HL-60 (cell line): ENCODE data around the gene FSIP1.

Experiments used
- DNase-seq, 2 experiments: peaks; one replicate each; pipeline ENCODE4 v3.0.0-alpha.2; 2010 to 2020; ENCODE audit warnings: low read depth in 1 of 2, low spot score in 1 of 2
- H3K27ac ChIP-seq: fragments of 250-450 bp; sonication (Bioruptor Pico); replicated peaks from 2 replicates; pipeline ENCODE4 v1.5.1; 2020; ENCODE audit warnings: mild to moderate bottlenecking, moderate library complexity
- H3K27me3 ChIP-seq: fragments of 250-450 bp; sonication (Bioruptor Pico); 2 replicates; pipeline ENCODE4 v1.5.1; 2021; ENCODE audit warnings: mild to moderate bottlenecking, moderate library complexity; ENCODE audit not compliant: insufficient read depth, poor library complexity, severe bottlenecking
- H3K4me3 ChIP-seq: replicated peaks from 2 replicates; pipeline ENCODE4 v1.5.1; 2011; ENCODE audit warnings: mild to moderate bottlenecking, control low read depth, low read length; ENCODE audit not compliant: insufficient read depth
- CTCF ChIP-seq: IDR thresholded peaks from one replicate; pipeline ENCODE4 v1.5.1; 2011; ENCODE audit warnings: low read length, control low read depth, inconsistent platforms; ENCODE audit not compliant: insufficient read depth
- GABPA ChIP-seq: IDR thresholded peaks from 2 replicates; pipeline ENCODE4 v1.6.1; 2012; ENCODE audit warnings: low read depth
- POLR2AphosphoS5 ChIP-seq: IDR thresholded peaks from 2 replicates; pipeline ENCODE4 v1.6.1; 2012; ENCODE audit warnings: low read depth
- SPI1 ChIP-seq: IDR thresholded peaks from 2 replicates; pipeline ENCODE4 v1.6.1; 2012; ENCODE audit warnings: low read depth, mild to moderate bottlenecking, borderline replicate concordance
- TF ChIP-seq, protein P1 (sequence below): IDR thresholded peaks from 2 replicates; pipeline ENCODE4 v1.6.1; 2012; ENCODE audit warnings: low read depth; ENCODE audit not compliant: insufficient replicate concordance

The FSIP1 gene

GRCh38 chr15:39669661-39670060 lies 113.0 kb downstream of the FSIP1 start:
- no peak for DNase-seq
- Histone ChIP-seq H3K4me3 (no peak overlapping the region), H3K27me3 (no peaks in the 10 kb centered on the region), H3K27ac (no peak overlapping the region)
- TF ChIP-seq, protein P1, sequence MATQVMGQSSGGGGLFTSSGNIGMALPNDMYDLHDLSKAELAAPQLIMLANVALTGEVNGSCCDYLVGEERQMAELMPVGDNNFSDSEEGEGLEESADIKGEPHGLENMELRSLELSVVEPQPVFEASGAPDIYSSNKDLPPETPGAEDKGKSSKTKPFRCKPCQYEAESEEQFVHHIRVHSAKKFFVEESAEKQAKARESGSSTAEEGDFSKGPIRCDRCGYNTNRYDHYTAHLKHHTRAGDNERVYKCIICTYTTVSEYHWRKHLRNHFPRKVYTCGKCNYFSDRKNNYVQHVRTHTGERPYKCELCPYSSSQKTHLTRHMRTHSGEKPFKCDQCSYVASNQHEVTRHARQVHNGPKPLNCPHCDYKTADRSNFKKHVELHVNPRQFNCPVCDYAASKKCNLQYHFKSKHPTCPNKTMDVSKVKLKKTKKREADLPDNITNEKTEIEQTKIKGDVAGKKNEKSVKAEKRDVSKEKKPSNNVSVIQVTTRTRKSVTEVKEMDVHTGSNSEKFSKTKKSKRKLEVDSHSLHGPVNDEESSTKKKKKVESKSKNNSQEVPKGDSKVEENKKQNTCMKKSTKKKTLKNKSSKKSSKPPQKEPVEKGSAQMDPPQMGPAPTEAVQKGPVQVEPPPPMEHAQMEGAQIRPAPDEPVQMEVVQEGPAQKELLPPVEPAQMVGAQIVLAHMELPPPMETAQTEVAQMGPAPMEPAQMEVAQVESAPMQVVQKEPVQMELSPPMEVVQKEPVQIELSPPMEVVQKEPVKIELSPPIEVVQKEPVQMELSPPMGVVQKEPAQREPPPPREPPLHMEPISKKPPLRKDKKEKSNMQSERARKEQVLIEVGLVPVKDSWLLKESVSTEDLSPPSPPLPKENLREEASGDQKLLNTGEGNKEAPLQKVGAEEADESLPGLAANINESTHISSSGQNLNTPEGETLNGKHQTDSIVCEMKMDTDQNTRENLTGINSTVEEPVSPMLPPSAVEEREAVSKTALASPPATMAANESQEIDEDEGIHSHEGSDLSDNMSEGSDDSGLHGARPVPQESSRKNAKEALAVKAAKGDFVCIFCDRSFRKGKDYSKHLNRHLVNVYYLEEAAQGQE: no peak
- TF ChIP-seq GABPA (no peak), POLR2AphosphoS5 (no peak), SPI1 (no peak), CTCF (no peak)

- Histone ChIP-seq H3K4me3 (no peak overlapping the region), H3K27me3 (no peaks in the 10 kb centered on the region), H3K27ac (no peak overlapping the region)
- TF ChIP-seq, protein P1: no peak
- TF ChIP-seq GABPA (no peak), SPI1 (no peak), POLR2AphosphoS5 (no peak), CTCF (no peak)
- DNase-seq: no peak
These were observed 113.4 kb downstream of the FSIP1 start for GRCh38 chr15:39669241-39669640.

DNA sequence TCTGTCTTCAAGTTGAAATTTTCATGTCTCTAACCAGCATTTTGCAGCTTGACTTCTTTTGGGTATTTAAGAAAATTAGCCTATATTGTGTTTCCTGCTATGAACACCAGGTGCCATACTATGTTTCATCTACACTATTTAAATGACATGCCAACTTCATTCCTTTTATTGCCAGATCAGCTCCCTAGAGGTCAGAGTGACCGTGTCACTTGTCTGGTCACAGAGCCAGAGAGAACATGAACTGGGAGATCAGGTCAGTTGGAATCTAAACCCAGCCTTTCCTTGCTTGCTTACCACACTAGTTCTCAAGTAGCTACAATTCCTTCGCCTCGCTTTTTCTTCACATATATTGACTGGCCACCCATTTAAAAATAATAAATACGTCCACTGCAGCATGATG lies 114.2 kb downstream of the FSIP1 start:
- TF ChIP-seq CTCF: no peak
- no peak for TF ChIP-seq GABPA
- TF ChIP-seq, protein P1: no peak
- no peak for TF ChIP-seq POLR2AphosphoS5
- no peak for TF ChIP-seq SPI1
- no peaks in the 10 kb centered on the region for H3K27me3 ChIP-seq
- DNase-seq: no peak

More for the DNA sequence above, 114.2 kb downstream of the FSIP1 start:
- no peak overlapping the region for H3K27ac ChIP-seq
- H3K4me3 ChIP-seq: no peak overlapping the region
